Measurements from ENCODE around the gene PDE10A.
"Not testable (repeated sequence)": the region's sequence is repeated elsewhere in the genome, so short reads cannot be mapped to it uniquely, and the experiment has no call there.

PDE10A gene

DNA sequence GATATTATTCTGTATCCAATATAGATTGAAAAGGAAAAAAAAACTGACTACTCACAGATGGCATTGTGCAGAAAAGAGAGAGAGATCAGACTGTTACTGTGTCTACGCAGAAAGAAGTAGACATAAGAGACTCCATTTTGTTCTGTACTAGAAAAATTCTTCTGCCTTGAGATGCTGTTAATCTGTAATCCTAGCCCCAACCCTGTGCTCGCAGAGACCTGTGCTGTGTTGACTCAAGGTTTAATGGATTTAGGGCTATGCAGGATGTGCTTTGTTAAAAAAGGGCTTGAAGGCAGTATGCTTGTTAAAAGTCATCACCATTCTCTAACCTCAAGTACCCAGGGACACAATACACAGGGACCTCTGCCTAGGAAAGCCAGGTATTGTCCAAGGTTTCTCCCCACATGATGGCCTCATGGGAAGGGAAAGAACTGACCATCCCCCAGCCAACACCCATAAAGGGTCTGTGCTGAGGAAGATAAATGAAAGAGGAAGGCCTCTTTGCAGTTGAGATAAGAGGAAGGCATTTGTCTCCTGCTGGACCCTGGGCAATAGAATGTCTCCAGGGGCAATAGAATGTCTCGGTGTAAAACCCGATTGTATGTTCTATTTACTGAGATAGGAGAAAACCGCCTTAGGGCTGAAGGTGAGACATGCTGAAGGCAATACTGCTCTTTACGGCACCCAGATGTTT lies 162.7 kb downstream of the PDE10A start:
- ATAC-seq, result not testable (repeated sequence)

DNA sequence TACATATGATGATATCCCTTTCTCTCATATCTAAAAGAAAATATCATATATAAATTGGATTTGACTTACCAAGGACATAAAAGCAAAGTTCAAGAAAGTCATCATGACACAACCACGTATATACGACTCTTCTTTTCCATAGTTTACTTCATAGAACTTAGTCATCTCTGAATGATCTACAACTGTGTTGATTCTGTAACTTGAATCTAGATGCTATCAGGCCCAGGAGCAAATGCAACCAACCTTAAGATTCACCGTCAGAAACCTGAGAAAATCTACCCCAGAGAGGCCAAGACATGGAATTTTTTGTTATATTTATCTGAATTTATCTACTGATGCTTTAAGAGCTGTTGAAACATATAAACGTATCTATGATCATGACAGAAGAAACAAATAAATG lies 165.6 kb downstream of the PDE10A start:
- TF ChIP-seq ESRRG (CRISPR knock-in tag; IDR thresholded peaks at IDR 0.05), result no peak
- TF ChIP-seq ZNF565 (CRISPR knock-in tag; conservative IDR thresholded peaks at IDR 0.05; ENCODE audit: low read depth), result no peak
- no peak for TF ChIP-seq ZNF70 (CRISPR knock-in tag; IDR thresholded peaks at IDR 0.05)
- TF ChIP-seq ZNF8 (CRISPR knock-in tag; IDR thresholded peaks at IDR 0.05), result no peak
- no peak for TF ChIP-seq RARB (CRISPR knock-in tag; IDR thresholded peaks at IDR 0.05)
- no peak for TF ChIP-seq ISL1 (CRISPR knock-in tag; IDR thresholded peaks at IDR 0.05)
- no peak for TF ChIP-seq ZFP30 (CRISPR knock-in tag; IDR thresholded peaks at IDR 0.05)
- TF ChIP-seq, protein P1, sequence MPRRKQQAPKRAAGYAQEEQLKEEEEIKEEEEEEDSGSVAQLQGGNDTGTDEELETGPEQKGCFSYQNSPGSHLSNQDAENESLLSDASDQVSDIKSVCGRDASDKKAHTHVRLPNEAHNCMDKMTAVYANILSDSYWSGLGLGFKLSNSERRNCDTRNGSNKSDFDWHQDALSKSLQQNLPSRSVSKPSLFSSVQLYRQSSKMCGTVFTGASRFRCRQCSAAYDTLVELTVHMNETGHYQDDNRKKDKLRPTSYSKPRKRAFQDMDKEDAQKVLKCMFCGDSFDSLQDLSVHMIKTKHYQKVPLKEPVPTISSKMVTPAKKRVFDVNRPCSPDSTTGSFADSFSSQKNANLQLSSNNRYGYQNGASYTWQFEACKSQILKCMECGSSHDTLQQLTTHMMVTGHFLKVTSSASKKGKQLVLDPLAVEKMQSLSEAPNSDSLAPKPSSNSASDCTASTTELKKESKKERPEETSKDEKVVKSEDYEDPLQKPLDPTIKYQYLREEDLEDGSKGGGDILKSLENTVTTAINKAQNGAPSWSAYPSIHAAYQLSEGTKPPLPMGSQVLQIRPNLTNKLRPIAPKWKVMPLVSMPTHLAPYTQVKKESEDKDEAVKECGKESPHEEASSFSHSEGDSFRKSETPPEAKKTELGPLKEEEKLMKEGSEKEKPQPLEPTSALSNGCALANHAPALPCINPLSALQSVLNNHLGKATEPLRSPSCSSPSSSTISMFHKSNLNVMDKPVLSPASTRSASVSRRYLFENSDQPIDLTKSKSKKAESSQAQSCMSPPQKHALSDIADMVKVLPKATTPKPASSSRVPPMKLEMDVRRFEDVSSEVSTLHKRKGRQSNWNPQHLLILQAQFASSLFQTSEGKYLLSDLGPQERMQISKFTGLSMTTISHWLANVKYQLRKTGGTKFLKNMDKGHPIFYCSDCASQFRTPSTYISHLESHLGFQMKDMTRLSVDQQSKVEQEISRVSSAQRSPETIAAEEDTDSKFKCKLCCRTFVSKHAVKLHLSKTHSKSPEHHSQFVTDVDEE (CRISPR knock-in tag; IDR thresholded peaks at IDR 0.05), result no peak
- no peak for ATAC-seq

DNA sequence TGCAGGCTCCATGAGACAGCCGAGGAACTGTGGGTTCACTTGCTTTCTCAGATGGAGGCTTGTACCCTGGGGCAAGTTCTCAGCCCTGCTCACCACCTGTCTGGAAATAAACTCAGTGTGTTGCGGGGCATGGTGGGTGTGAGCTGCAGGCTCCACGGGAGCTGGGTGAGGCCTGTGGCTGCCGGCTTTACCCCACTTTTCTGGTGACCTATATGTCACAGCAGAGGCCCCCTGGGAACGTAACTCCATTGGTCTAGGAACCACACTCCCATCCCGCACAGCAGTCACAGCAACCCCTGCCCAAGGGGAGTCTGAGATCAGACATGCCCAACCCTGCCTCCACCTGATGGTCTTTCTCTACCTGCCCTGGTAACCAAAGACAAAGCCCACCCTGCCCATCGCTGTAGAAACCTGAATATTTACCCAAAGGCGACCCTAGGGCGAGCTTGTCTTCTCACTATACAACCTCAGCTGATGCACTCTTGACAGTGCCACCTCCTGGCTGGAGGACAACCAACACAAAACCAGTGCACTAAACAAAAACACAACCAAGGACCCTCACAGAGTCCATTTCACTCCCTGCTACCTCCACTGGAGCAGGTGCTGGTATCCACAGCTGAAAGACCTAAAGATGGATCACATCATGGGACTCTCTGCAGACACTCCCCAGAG lies 174.3 kb downstream of the PDE10A start:
- TF ChIP-seq CSDC2 (CRISPR knock-in tag; IDR thresholded peaks at IDR 0.05), result no peak
- TF ChIP-seq SNAI2 (CRISPR knock-in tag; IDR thresholded peaks at IDR 0.05), result no peak
- TF ChIP-seq ZNF565 (CRISPR knock-in tag; conservative IDR thresholded peaks at IDR 0.05; ENCODE audit: low read depth), result no peak
- no peak for TF ChIP-seq OSR1 (CRISPR knock-in tag; IDR thresholded peaks at IDR 0.05)
- TF ChIP-seq RARB (CRISPR knock-in tag; IDR thresholded peaks at IDR 0.05), result no peak
- no peak for TF ChIP-seq GLIS3 (CRISPR knock-in tag; IDR thresholded peaks at IDR 0.05)
- no peak for TF ChIP-seq ZNF70 (CRISPR knock-in tag; IDR thresholded peaks at IDR 0.05)
- TF ChIP-seq, protein P2, sequence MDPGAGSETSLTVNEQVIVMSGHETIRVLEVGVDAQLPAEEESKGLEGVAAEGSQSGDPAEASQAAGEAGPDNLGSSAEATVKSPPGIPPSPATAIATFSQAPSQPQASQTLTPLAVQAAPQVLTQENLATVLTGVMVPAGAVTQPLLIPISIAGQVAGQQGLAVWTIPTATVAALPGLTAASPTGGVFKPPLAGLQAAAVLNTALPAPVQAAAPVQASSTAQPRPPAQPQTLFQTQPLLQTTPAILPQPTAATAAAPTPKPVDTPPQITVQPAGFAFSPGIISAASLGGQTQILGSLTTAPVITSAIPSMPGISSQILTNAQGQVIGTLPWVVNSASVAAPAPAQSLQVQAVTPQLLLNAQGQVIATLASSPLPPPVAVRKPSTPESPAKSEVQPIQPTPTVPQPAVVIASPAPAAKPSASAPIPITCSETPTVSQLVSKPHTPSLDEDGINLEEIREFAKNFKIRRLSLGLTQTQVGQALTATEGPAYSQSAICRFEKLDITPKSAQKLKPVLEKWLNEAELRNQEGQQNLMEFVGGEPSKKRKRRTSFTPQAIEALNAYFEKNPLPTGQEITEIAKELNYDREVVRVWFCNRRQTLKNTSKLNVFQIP (CRISPR knock-in tag; IDR thresholded peaks at IDR 0.05; ENCODE audit: borderline replicate concordance, low read depth), result no peak
- TF ChIP-seq ISL1 (CRISPR knock-in tag; IDR thresholded peaks at IDR 0.05), result no peak
- no peak for ATAC-seq

DNA sequence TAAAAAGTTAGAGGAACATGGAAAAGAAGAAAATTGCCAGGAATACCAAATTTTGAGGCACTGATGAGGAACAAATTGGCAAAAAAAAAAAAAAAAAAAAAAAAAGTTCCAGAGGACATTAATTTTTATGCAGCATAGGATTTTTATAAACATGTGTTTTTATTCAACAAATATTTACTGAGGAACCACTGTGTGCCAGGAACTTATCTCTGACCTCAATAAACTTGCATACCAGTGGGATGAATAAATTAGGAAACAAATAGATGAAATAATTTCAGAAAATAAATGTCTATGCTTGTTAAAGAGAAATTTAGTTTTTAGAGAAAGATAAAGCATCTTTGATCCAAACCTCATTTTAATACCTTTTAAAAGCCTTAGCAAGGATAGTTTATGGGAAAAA lies 175.1 kb downstream of the PDE10A start:
- no peak for ATAC-seq
- TF ChIP-seq GLIS3 (CRISPR knock-in tag; IDR thresholded peaks at IDR 0.05) (no peak), ZNF8 (CRISPR knock-in tag; IDR thresholded peaks at IDR 0.05) (no peak), SNAI2 (CRISPR knock-in tag; IDR thresholded peaks at IDR 0.05) (no peak), TOX (CRISPR knock-in tag; IDR thresholded peaks at IDR 0.05; ENCODE audit: borderline replicate concordance) (no peak), TCF4 (CRISPR knock-in tag; IDR thresholded peaks at IDR 0.05; ENCODE audit: borderline replicate concordance) (no peak), CSDC2 (CRISPR knock-in tag; IDR thresholded peaks at IDR 0.05) (no peak), ZNF70 (CRISPR knock-in tag; IDR thresholded peaks at IDR 0.05) (no peak), ARNTL (CRISPR knock-in tag; IDR thresholded peaks at IDR 0.05; ENCODE audit: borderline replicate concordance, low read depth) (no peak), PPARA (CRISPR knock-in tag; IDR thresholded peaks at IDR 0.05; ENCODE audit: borderline replicate concordance) (no peak), ISL1 (CRISPR knock-in tag; IDR thresholded peaks at IDR 0.05) (no peak), OSR1 (CRISPR knock-in tag; IDR thresholded peaks at IDR 0.05) (no peak)
- TF ChIP-seq, protein P2 (CRISPR knock-in tag; IDR thresholded peaks at IDR 0.05; ENCODE audit: borderline replicate concordance, low read depth), result no peak
- TF ChIP-seq, protein P3, sequence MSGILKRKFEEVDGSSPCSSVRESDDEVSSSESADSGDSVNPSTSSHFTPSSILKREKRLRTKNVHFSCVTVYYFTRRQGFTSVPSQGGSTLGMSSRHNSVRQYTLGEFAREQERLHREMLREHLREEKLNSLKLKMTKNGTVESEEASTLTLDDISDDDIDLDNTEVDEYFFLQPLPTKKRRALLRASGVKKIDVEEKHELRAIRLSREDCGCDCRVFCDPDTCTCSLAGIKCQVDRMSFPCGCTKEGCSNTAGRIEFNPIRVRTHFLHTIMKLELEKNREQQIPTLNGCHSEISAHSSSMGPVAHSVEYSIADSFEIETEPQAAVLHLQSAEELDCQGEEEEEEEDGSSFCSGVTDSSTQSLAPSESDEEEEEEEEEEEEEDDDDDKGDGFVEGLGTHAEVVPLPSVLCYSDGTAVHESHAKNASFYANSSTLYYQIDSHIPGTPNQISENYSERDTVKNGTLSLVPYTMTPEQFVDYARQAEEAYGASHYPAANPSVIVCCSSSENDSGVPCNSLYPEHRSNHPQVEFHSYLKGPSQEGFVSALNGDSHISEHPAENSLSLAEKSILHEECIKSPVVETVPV (CRISPR knock-in tag; IDR thresholded peaks at IDR 0.05), result no peak
- TF ChIP-seq, protein P1 (CRISPR knock-in tag; IDR thresholded peaks at IDR 0.05), result no peak
- TF ChIP-seq, protein P4, sequence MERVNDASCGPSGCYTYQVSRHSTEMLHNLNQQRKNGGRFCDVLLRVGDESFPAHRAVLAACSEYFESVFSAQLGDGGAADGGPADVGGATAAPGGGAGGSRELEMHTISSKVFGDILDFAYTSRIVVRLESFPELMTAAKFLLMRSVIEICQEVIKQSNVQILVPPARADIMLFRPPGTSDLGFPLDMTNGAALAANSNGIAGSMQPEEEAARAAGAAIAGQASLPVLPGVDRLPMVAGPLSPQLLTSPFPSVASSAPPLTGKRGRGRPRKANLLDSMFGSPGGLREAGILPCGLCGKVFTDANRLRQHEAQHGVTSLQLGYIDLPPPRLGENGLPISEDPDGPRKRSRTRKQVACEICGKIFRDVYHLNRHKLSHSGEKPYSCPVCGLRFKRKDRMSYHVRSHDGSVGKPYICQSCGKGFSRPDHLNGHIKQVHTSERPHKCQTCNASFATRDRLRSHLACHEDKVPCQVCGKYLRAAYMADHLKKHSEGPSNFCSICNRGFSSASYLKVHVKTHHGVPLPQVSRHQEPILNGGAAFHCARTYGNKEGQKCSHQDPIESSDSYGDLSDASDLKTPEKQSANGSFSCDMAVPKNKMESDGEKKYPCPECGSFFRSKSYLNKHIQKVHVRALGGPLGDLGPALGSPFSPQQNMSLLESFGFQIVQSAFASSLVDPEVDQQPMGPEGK (CRISPR knock-in tag; IDR thresholded peaks at IDR 0.05; ENCODE audit: borderline replicate concordance), result no peak
- TF ChIP-seq, protein P5, sequence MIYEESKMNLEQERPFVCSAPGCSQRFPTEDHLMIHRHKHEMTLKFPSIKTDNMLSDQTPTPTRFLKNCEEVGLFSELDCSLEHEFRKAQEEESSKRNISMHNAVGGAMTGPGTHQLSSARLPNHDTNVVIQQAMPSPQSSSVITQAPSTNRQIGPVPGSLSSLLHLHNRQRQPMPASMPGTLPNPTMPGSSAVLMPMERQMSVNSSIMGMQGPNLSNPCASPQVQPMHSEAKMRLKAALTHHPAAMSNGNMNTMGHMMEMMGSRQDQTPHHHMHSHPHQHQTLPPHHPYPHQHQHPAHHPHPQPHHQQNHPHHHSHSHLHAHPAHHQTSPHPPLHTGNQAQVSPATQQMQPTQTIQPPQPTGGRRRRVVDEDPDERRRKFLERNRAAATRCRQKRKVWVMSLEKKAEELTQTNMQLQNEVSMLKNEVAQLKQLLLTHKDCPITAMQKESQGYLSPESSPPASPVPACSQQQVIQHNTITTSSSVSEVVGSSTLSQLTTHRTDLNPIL (CRISPR knock-in tag; IDR thresholded peaks at IDR 0.05; ENCODE audit: low read depth), result no peak

All from SK-N-SH treated with all-trans-retinoic acid at 6 μM for 48 hours (cell line).